NCI-H146 treated with DMSO at 0.1 percent for 48 hours (cell line): Measurements from ENCODE around the gene ITGB5.

ENCODE experiments used
- DNase-seq: peaks from one replicate; lab custom pipeline; 2025; ENCODE audit not compliant: unreplicated experiment; lab: John Stamatoyannopoulos, UW

Gene ITGB5

GRCh38 chr3:124887177-124887931, at the start of gene ITGB5:
TSS of gene ITGB5 (minus strand) at chr3:124887365. CDS start at chr3:124887000, 365 bp downstream.
- DNase-seq, result peak; percentile 72

DNA sequence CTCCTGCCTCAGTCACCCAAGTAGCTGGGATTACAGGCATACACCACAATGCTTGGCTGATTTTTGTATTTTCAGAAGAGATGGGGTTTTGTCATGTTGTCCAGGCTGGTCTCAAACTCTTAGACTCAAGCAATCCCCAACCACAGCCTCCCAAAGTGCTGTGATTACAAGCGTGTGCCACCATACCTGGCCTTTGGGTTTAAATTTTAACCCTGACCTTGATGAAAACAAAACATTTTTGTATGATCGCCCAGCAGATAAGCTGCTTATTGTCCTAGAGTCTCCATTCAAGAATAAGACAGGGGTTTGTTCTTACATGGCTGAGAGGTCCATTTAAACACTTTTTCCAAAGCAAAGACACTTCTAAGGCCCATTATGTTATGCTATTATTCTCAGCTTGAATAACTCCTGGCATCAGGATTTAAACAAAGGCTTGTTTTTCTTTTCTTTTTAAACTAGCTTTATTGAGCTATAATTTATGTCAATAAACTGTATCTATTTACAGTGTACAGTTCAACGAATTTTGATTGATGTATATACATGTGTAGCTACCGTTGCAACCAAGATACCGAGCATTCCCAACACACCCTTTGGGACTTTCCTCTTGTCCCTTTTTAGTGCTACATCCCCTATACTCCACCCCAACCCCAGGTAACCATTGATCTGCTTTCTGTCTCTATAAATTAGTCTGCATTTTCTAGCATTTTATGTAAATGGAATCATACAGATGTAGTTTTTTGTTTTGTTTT, 48.8 kb upstream of the ITGB5 start:
- DNase-seq, result no peak

DNA sequence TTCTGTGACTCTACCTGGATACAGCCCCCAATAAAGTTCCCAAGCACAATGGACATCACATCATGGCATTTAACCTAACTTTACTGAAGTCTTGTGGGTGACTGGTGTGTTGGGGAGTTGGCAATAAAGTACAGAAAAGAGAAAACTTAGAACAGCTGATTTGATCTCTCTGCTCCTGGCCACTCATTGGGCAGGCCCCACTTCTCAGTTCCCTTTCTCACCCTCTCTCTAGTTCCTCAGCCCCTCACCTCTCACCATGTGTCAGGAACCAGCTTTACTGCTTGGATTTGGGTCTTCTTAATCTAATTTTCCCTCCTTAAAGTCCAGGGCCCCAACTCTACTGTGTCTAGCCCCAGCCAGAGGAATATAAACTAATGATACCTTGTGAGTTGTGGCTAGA, 48.1 kb upstream of the ITGB5 start:
- DNase-seq, result no peak

GRCh38 chr3:124934577-124934976, 47.4 kb upstream of the ITGB5 start, which contains the start of gene MUC13:
TSS of gene MUC13 (minus strand) at chr3:124934751. CDS start at chr3:124934712, 39 bp downstream.
- DNase-seq, result peak; percentile 29

DNA sequence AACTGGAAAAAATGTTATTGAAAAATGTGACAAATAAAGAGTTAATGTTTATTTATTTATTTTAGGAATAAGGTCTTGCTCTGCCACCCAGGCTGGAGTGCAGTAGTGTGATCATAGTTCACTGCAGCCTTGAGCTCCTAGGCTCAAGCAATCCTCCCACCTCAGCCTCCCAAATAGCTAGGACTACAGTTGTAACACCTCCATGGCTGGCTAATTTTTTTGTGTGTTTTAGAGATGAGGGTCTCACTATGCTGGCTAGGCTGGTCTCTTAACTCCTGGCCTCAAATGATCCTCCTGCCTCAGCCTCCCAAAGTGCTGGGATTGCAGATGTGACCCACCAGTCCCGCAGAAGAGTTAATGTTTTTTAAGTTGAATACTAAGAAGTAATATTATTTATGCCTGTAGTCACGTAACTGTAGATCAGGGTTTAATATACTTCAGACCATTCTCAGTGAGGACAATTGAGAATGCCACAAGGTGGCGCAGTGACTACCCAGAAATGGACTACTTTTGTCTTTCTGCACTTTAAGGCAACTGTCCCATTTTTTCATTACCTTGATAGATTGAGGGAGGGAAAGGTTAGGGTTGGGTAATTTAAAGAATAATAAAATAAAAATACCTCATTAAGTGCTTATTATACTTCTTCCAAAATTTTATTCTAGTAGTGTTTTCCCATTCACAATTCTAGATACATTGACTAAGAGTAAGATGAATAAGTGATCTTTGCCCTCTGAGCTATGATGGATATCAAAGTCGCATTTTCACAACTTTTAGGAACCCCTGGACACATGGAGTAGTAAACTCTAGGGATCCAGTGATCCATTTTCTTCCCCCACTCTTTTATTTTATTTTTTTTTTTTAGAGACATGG, 41.4 kb upstream of the ITGB5 start:
- DNase-seq, result peak; percentile 49

DNA sequence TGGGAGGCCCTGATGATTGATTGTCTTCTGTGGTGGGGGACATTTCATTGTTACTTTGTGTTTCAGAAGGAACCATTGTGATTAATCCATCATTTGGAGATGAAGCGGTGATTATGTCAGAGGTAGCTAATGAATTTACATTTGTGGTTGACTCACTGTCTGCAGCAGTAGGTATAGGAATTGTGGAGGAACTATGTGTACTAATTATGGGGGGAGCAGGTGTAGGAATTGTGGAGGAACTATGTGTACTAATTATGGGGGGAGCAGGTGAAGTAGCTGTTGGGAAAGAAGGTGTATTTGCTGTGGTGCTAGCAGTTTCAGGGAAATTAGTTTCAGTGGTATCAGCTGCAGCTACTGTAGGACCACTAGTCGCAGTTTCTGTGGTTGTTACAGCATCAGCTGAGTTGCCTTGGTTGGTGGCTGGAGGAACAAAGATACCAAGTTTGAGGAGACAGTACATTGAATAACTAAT, 40.4 kb upstream of the ITGB5 start:
- peak; percentile 27 for DNase-seq

- no peak for DNase-seq
Observed at GRCh38 chr3:124926426-124927101, 39.4 kb upstream of the ITGB5 start.

DNA sequence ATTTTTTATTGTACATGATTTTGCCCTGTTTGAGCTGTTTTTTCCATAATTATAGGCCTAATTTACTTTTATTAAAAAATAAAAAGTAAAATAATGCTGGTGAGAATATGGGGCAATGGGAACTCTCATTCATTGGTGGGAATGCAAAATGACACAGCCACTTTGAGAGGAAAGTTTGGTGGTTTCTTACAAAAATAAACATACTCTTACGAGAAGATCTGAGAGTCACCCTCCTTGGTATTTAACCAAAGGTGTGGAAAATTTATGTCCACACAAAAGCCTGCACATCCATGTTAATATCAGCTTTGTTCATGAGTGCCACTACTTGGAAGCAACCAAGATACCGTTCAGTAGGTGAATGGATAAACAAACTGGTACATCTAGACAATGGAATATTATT, 37.6 kb upstream of the ITGB5 start:
- DNase-seq, result no peak

GRCh38 chr3:124923833-124924232, 36.7 kb upstream of the ITGB5 start:
- no peak for DNase-seq

GRCh38 chr3:124920718-124921117, 33.6 kb upstream of the ITGB5 start:
- no peak for DNase-seq

- DNase-seq, result no peak
Observed at GRCh38 chr3:124919756-124920155, 32.6 kb upstream of the ITGB5 start.

GRCh38 chr3:124918524-124918923, 31.4 kb upstream of the ITGB5 start:
- DNase-seq, result no peak

GRCh38 chr3:124916837-124917409, 29.8 kb upstream of the ITGB5 start:
- DNase-seq, result no peak

GRCh38 chr3:124915254-124915653, 28.1 kb upstream of the ITGB5 start:
- DNase-seq, result no peak

DNA sequence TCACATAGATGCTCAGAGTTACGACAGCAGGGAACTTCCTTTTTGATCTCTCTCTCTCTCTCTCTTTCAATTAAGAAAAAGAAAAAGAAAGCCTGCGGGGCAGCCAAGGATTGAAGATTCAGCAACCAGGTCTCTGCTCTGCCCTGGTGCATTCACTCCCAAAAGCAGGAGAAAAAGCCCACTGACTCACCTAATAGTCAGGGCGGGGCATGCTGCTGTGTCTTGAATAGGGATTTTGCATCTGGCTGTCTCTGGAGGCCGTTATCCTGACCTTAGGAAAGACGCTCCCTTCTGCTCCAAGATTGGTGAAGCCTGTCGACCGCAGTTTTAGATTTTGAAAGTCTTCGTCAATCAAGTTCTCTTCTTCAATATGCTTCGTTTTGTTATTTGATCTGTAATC, 20.8 kb upstream of the ITGB5 start:
- no peak for DNase-seq

- no peak for DNase-seq
Observed at GRCh38 chr3:124904835-124905492, 17.8 kb upstream of the ITGB5 start.

DNA sequence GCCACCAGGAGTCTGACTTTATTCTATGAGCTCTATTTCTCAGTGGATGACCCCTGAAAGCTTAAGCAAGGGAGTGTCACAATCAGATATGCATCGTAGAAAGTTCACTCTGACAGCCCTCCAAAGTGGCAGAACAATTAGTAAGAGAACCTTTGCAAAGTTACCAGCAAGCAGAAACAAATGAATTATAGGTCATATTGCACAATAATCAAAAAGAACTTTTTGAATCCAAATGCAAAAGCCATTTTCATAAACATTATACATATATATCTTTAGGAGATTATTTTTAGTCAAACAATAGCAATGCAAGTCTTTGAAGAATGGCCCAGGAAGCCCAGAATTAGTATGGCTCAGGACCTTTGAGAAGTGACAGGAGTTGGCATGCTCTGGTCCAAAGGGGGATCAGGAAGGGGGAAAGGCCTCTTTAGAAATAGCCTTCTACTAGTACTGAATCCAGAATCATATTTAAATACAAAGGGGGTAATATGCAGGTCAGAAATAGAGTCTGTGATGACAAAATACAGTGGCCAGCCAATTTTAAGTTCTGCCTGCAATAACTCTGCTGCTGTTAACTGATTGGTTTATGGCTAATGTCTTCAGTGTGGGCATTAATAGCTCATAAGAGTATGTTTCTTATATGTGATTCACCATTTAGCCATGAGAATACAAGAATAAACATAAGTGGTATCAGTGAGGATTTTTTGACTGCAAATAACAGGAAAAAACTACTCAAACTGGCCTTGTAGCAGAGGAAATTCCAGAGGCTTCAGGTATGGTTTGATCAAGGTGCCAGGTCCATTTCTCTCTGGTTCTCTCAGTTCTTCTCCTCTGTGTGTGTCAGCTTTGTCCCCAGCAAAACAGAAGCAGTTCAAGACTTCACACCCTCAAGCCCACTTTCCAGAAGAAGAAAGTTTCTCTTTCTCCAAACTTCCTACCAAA, 17.0 kb upstream of the ITGB5 start:
- DNase-seq, result no peak

DNA sequence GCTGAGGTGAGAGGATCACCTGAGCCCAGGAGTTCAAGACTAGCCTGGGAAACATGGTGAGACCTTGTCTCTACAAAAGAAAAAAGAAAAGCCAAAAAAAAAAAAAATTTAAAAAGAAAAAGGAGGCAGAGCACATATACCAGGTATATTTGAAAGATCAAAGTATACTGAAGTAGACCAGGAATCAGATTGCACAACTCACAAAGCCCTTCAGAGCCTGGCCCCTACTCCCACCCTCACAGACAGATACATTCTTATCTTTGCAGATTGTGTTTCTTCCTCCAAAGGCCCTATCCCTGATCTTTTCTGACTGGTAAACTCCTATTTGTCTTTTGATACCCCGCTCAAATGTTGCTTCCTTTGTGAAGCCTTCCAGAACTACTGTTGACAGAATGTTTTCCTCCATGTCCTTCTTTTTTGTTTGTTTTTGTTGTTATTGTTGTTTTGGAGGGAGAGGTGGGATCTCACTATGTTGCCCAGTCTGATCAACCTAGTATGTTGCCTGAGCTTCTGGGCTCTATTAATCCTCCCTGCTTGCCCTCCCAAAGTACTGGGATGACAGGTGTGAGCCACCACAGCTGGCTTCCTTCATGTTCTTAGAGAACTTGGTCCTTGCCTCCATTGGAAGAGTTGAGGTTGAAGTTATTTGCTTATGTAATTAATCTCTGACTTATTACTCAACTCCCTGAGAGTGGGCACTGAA, 9.8 kb upstream of the ITGB5 start:
- DNase-seq, result no peak
